GM11168 (cell line): ENCODE results near the gene UBE3B.

Experiments
- in situ Hi-C: fragments of 300-500 bp; cut with MboI; formaldehyde crosslinking; loops from one replicate; pipeline ENCODE4 v1.12.0; 2022; ENCODE audit warnings: low sequenced_read_pairs; ENCODE audit not compliant: unreplicated experiment

The UBE3B gene

DNA sequence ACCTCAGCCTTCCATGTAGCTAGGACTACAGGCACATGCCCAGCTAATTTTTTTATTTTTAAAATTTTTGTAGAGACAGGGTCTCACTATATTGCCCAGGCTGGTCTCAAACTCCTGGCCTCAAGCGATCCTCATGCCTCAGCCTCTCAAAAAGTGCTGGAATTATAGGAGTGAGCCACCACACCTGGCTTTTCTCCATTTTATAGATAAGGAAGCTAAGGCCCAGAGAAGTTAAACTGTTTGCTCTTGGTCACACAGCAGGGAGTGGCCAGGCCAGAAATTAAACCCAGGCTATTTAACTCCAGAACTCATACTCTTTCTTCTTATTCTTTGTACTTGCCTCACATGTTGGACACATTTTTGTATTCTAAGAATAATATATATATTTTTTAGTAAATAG, 16.5 kb downstream of the UBE3B start:
- in situ Hi-C loops = no loop called here

DNA sequence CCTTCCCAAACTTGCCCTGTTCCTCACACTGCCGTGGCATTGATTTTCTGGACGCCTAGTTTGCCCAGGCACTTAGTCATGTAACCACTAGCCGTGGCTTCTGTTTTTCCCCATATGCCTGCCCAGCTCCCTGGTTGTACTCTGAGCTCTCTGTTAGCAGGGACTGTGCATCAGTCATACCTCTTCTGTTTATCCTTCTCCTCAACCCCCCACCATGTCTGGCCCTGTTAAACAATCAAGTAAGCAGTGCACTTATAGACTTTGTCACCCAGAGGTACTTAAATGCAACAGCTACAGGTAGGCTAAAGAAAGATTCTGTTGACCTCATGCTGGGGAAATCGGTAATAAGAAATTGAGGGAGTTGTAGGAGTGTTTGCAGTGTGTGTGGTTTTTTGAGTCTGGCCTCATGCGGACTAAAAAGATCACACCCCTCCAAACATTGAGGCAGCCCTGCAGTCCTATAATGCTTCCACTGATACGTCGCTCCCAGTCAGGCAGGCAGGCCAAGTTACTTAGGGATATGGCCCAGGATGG, 17.0 kb downstream of the UBE3B start:
- in situ Hi-C loops = no loop called here

DNA sequence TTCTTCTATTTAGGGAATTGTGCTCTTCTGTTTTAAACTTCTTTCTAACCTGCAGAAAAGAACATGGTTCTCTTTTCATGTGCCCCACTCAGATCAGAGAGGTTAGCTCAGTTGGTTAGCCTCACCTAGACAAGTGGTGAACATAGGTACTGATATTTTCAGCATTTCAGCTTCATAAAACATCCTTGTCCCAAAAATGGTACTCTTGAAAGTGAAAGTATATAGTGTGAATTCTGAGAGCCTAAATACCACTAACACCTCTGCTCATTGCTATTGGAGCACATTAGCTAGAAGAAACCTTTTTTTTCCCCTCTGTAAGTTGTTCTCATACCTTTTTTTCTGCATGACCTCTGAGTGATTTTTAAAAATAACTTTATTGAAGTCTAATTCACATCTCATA, 17.6 kb downstream of the UBE3B start:
- in situ Hi-C loops = no loop called here

DNA sequence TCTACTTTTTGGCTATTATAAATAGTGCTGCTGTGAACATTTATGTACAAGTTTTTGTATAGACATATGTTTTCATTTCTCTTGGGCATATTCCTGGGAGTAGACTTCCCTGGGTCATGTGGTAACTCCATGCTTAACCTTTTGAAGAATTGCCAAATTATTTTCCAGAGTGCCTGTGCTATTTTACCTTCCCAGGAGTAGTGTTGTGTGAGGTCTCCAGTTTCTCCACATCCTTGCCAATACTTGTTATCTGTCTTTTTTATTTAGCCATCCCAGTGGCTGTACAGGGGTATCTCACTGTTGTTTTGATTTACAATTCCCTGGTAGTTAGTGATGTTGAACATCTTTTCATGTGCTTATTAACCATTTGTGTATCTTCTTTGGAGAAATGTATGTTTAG, 18.9 kb downstream of the UBE3B start:
- in situ Hi-C loops = no loop called here

DNA sequence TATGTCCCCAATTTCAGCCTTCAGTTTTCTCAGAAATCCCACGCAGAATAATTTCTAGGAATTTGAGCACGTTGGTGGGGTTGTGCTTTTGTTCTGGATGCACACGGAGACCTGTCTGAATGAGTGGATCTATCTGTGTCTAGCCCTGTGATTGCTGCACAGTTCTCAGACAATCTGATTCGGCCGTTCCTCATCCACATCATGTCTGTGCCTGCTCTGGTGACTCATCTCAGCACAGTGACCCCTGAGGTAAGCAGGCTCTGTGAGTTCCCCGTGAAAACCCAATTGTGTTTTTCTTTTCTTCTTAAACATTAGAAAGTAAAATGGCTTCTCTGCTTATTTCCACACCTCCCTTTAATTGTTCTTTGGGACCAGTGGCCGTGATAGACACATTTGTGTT, 20.2 kb downstream of the UBE3B start:
- in situ Hi-C loops = no loop called here

DNA sequence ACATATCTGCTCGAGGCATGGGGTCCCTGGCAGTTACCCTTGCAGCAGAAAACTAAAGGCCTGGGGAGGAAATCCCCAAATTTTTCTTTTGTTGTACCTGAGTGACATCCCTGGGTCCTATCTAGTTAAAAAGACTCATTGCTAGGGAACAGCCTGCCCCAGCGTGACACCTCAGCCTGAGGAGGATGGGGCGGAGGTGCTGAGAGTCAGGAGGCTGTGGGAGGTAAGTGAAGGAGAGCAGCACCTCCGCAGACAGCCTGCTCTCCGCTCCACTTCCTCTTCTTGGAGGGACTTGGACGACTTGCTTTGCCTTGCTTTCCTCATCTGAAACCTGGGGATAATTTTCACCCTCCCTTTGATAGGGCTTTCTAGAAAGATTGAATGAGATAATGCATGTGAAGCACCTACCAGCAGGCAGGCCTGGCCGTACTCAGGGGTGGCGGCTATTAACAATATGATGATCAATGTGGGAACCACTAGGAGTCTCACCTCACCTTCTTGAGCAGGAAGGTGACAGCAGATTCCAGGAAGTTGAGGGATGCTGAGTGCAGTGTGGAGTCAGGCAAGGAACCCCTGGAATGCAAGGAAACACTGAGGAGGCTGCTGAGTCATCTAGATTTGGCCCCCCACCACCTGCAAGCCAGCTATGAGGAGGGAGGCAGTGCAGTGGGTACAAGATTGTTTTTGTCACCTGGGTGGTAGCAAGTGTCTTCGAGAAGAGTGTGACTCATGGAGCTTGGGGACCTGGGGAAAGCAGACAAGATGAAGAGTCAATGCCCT, 23.2 kb downstream of the UBE3B start:
- in situ Hi-C loops = no loop called here

DNA sequence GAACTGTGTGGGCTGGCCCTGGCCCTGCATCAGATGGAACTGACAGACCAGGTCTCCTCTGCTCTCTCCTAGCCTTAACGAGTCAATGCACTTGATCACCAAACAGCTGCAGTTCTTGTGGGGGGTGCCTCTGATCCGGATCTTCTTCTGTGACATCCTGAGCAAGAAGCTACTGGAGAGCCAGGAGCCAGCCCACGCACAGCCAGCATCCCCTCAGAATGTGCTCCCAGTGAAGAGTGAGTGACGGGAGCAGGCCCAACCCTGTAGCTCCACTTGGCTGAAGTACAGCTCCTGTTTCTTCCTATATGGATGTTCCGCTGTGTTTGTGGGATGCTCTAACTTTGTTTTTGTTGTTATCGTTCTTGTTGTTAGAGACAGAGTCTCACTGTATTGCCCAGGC, 23.9 kb downstream of the UBE3B start:
- in situ Hi-C loops = no loop called here

DNA sequence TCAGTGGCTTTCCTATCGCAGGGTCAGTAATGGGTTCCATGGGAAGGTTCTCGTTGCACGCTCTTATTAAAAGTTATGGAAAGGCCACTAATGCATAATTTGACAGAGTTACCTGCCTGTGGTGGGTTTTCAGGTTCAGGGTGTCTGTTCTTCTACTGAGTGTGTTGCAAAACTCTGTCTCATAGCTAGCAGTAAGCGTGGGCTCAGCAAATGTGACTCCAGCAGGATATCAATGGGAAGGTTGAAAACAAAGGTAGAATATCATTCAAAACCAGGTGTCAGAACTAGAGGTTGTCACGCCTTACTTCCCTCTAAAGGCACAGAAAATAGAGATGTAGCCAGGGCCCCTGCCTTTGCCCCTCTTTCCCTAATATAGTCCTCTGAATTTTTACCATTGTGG, 24.9 kb downstream of the UBE3B start:
- in situ Hi-C loops = no loop called here

DNA sequence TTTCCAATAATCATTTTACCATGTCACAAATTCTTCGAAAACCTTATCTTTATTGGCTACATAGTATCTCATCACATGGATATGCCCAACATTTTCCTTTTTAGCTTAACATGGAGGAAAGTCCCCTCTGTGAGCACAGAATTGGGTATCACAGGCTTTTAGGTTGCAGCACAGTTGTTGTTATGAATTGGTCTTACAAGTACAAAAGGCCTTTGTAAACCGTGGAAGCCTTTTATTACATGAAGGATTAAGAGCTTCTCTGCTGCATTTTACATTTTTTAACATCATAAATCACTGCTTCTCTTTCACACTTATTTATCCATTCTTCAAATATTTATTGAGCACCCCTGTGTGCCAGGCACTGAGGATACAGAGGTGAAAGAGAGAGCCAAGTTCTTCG, 26.2 kb downstream of the UBE3B start:
- in situ Hi-C loops = no loop called here

DNA sequence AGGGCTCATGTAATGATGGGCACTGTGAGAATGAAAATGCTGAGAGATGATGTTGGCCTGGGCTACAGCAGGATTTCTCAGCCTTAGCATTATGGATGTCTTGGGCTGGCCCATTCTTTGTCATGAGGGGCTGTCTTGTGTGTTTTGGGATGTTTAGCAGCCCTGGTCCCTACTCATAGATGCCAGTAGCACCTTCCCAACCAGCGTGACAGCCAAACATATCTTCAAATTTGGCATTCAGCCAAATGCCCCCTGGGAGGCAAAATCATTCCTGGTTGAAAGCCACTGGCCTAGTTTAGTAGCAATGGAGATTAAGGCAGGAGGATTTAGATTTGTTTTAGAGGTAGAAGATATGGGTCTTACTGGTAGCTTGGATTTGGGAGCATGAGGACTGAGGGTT, 26.6 kb downstream of the UBE3B start:
- in situ Hi-C loops = no loop called here

DNA sequence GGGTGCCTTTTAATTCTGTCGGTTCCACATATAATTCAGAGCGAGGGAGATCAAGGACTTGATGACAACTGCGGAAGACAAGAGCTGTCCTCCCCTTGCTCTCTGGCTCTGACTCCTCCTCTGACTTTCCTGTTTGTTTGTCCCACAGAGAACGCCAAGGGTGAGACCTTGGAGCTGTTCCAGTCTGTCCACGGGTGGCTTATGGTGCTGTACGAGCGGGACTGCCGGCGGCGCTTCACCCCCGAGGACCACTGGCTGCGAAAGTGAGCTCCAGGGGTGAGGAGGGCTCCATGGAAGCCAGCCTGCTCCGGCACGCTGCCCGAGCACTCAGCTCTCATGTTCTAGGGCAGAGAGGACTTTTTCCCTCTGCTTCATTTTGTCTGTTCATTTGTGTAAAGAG, 32.8 kb downstream of the UBE3B start:
- in situ Hi-C loops = no loop called here

DNA sequence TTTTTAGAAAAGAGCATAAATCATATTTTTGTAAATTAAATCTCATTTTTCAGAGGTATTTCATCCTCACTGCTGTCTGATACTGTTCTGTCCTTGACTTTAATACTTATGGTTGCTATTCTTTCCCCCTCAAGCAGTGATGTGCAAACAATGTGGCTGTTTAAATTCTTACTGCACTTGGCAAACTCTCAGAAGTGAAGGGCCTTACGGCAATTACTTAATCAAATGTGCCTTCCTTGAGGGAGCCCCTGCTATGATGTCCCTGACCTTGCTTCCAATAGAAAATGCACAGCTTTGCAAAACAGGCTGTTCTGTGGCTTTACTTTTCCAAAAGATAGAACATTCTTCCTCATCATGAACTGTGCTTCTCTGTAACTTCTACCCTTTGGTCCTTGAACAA, 35.2 kb downstream of the UBE3B start:
- in situ Hi-C loops = no loop called here

DNA sequence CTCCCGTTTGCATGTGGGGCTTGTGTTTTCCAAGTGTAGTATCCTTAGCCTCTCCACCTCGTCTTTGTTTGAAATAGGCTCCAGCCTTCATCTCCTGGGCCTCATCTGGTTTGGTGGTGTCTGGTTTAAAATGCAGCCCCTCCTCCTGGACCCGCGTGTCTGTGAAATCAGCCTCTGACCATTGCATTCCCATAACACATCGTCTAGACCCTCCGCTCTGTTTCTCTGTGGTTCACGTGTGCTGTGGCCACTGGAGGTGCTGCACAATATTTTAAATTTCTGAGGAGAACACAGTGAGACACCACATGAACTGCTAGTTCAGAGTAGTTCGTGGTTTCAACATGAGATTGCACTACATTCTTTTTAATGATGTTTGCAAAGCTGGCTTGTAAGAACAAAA, 35.6 kb downstream of the UBE3B start:
- in situ Hi-C loops = no loop called here

DNA sequence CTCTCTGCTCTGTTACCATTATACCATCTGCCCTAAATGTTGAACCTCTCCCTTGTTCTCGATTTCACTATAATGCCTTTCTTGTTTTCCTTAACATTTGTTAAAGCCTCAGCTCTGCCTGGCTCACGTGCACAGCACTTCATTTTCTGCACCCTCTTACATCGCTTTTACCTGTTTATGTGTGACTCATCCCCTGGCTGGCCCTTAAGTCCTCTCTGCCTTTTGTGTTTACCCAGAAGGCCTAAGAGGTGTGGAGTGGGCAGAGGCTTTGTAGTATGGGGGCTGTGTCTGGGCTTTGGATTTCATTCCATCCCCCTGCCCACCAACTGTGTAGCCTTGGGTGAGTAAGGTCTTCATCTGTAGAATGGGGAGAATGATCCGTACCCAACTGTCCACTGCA, 36.5 kb downstream of the UBE3B start:
- in situ Hi-C loops = no loop called here

DNA sequence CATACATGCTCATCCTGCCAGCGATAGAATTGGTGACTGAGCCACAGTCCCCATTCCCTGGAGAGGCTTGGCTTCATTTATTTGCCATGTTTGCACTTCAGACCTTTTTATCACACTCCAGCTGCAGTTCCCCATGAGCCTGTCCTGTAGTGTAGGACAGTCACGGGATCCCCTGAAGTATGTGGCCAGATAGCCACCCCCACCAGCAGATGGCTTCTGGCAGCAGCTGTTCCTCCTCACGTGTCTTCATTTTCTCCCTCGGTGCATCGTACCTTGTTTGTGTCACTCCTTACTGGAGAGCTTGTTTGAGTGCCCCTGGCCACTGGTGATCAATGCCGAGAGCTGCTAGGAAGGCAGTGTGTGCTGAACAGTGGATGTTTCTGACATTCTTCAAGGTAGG, 40.2 kb downstream of the UBE3B start:
- in situ Hi-C loops = no loop called here

DNA sequence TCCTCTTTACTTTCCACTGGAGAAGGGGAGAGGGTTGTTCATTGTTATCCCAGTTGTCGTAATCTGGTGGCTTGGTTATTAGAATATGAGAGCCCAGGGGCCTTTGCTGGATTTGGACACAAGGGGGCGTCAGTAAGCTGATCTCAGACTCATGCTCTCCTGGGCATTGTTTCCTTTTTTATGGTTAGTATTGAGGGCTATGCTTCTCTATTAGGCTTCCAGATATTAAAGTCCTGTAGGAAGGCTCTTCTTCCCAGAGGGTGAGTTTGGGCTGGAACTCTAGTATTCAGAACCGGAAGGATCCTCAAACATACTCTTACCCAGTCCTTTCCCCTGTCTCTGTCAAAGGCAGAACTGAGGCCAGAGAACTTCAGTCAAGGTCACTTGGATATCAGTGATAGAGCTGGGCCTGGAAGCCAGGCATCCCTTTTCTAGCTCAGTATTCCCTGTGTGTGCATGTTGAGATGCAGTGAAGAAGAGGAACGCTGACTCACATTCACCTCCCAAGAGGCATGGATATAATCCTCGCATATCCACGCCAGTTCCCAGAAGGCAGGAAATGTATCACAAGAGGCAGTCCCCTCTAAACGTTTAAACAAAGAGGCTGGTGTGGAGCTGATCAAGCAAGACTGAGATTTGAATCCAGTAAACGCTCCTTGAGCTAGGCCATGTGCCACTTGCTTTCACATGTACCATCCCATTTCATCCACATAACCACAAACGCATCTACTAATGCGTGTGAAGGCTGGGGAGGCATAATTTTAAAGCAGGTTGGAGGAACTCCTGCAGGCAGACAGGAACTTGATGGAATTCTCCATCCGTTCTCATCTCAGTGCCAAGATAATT, 41.6 kb downstream of the UBE3B start:
- in situ Hi-C loops = no loop called here

DNA sequence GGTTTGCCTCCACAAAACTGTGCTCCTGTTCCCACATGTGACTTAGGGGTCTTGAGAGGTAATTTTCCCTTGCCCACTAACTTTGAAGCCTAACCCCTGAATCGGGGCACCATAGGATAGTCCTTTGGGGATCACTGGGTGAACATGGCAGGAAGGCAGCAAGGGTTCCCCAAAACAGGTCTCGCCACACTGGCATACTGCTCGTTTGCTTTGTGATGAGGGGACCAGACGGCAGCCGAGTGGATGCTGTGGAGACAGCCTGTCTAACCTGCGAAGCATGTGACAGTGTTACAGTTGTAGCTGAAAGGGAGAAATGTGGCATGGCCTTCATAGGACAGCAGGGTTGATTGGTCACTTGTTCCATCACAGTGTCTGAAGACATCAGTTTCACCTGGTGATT, 42.4 kb downstream of the UBE3B start:
- in situ Hi-C loops = no loop called here

DNA sequence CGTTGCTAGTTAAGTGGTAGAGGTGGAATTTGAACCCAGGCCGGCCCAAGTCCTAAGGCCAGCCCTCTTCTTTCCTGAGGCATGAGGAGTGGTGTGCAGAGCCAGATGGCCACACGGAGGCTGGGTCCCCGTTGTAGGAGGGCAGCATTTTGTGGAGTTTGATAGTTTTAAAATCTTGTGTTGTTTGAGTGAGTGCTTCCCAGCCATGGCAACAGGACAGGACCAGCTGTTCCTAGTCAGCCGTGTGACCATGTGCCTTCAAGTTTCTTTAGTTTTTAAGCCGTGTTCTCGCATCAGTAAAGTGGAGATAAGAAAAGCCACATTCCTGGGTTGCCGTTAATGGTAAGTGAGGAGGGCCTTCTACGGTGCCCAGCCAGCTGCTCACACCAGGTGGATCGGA, 44.4 kb downstream of the UBE3B start:
- in situ Hi-C loops = no loop called here

DNA sequence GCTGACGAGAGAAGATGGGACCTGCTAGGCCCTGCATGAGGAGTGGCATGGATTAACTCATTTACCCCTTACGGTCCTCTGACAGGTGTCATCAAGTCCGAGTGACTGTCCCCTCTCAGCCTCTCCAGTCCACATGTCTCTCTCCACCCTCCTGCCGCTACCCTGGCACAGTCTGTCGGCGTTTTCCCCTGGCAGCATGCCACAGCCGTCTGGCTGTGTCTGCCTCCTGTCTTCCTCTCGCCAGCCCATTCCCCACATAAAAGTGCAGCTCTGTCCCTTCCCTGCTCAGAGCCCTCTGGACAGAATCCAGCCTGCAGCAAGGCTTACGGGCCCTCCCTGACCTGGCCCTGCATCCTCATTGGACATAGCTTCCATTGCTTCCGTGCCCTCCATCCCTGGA, 45.6 kb downstream of the UBE3B start:
- in situ Hi-C loops = no loop called here

DNA sequence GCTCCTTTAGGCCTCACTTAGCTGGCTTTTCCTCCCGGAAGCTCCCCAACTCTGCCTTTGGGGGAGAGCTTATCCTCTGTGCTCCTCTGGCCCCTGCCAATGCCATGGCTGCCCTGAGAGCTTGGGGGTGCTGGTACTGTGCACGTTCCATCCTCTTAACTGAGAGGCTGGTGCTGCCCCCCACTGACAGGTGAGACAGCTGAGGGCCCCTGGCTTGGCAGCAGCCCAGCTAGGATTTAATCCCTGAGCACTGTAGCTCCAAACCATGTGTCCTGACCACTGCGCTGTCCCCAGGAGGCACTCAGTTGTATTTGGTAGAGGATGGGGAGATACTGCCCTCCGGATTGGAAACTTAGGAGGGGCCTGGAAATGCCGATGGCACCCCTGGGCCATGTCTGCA, 46.1 kb downstream of the UBE3B start:
- in situ Hi-C loops = no loop called here

DNA sequence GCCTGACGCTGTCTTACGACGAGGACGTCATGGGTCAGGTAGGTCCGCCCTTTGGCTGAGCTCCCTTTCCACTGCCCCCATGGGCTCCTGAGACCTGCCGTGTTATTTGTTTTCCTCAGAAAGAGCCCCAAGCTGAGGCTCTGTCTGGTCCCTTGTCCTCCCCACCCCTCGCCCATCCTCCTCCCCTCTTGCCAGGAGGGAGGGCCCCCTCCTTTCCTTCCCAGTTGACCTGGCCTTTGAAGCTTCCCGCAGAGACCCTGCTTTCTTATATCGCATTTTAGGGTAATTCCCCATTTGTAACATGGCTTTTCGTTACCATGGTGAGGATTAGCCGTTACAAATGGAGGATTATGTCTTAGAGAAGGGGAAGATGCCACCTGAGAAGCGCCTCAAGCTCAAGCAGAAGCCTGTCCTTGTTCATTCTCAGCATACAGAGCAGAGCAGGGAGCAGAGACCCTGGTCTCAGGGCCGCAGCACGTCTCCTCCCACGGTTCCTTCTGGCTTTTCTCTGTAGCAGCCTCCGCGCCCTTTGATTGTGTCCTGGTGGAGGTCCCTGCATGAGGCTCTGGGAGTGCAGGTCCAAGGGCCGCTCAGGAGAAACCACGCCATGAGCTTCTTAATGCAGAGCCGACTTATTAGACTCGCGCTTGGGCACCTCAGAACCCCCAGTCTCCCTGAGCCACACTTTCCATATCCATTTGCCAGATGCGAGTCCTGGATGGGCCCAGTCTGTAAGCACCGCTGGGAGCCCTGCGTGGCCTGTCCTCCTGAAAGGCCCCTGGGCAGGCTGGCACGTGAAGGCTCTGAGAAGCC, 47.2 kb downstream of the UBE3B start:
- in situ Hi-C loops = no loop called here
